GM23338 (cell line): ENCODE measurements around the gene SORBS1. TPM values are rescaled to one million over a fixed set of nuclear protein-coding genes. Genes with fewer than 3 reads are reported as not detected.

ENCODE experiments used
- ATAC-seq: fragments of 200-7000 bp; cut with Tn5 transposase; 3 replicates; pipeline ENCODE4 v1.9.1; 2020
- DNase-seq: peaks from one replicate; pipeline ENCODE4 v3.0.0-alpha.2; 2015; ENCODE audit warnings: low spot score
- H2AFZ ChIP-seq: fragments of 200-600 bp; sonication (generic); 2 replicates; pipeline ENCODE4 v1.8.0; 2016; ENCODE audit warnings: antibody characterized with exemption, mild to moderate bottlenecking, moderate library complexity
- H3F3A ChIP-seq: fragments of 200-600 bp; sonication (generic); replicated peaks from 2 replicates; pipeline ENCODE4 v1.8.0; 2017; ENCODE audit warnings: antibody characterized with exemption, mixed run types, low read depth
- H3K27ac ChIP-seq: fragments of 200-600 bp; sonication (generic); 2 replicates; pipeline ENCODE4 v1.6.1; 2016; ENCODE audit warnings: low read depth
- H3K27me3 ChIP-seq: fragments of 200-600 bp; sonication (generic); 2 replicates; pipeline ENCODE4 v1.8.0; 2016; ENCODE audit warnings: mild to moderate bottlenecking, mixed run types, moderate library complexity; ENCODE audit not compliant: insufficient read depth
- H3K36me3 ChIP-seq: fragments of 200-600 bp; sonication (generic); 2 replicates; pipeline ENCODE4 v1.8.0; 2016; ENCODE audit warnings: mild to moderate bottlenecking; ENCODE audit not compliant: insufficient read depth
- H3K4me1 ChIP-seq: fragments of 200-600 bp; sonication (generic); 2 replicates; pipeline ENCODE4 v1.8.0; 2016; ENCODE audit warnings: mild to moderate bottlenecking, moderate library complexity; ENCODE audit not compliant: insufficient read depth
- H3K4me2 ChIP-seq: fragments of 200-600 bp; sonication (generic); 2 replicates; pipeline ENCODE4 v1.7.1; 2017; ENCODE audit warnings: mixed run types
- H3K4me3 ChIP-seq: fragments of 200-600 bp; sonication (generic); 2 replicates; pipeline ENCODE4 v1.6.1; 2016; ENCODE audit warnings: mixed run types
- H3K79me2 ChIP-seq: fragments of 200-600 bp; sonication (generic); replicated peaks from 2 replicates; pipeline ENCODE4 v1.8.0; 2017; ENCODE audit warnings: mild to moderate bottlenecking; ENCODE audit not compliant: insufficient read depth
- H3K9me2 ChIP-seq: fragments of 200-600 bp; sonication (generic); 2 replicates; pipeline ENCODE4 v1.8.0; 2017; ENCODE audit not compliant: insufficient read depth
- H4K20me1 ChIP-seq: fragments of 200-600 bp; sonication (generic); replicated peaks from 2 replicates; pipeline ENCODE4 v1.8.0; 2017; ENCODE audit warnings: mild to moderate bottlenecking; ENCODE audit not compliant: insufficient read depth
- H3K27ac Mint-ChIP-seq: 2 replicates; pipeline ENCODE4 v1.8.0; 2020; ENCODE audit warnings: inconsistent platforms, mild to moderate bottlenecking, moderate library complexity, mixed read lengths
- H3K27me3 Mint-ChIP-seq: 3 replicates; pipeline ENCODE4 v1.8.0; 2022; ENCODE audit warnings: low read depth, mild to moderate bottlenecking, moderate library complexity, mixed read lengths, inconsistent platforms; ENCODE audit not compliant: insufficient read depth, poor library complexity
- H3K36me3 Mint-ChIP-seq: 3 replicates; pipeline ENCODE4 v1.8.0; 2021; ENCODE audit warnings: low read depth, mild to moderate bottlenecking, inconsistent platforms, moderate library complexity, mixed read lengths
- H3K4me1 Mint-ChIP-seq: 3 replicates; pipeline ENCODE4 v1.8.0; 2020; ENCODE audit warnings: mild to moderate bottlenecking, inconsistent platforms, mixed read lengths
- H3K4me3 Mint-ChIP-seq: 3 replicates; pipeline ENCODE4 v1.8.0; 2021; ENCODE audit warnings: moderate library complexity, mild to moderate bottlenecking, inconsistent platforms, mixed read lengths
- H3K9me3 Mint-ChIP-seq: 3 replicates; pipeline ENCODE4 v1.8.0; 2020; ENCODE audit warnings: moderate library complexity, mild to moderate bottlenecking, inconsistent platforms, mixed read lengths
- CREB1 ChIP-seq: fragments of 250-450 bp; sonication (Bioruptor Pico); IDR thresholded peaks from 2 replicates; pipeline ENCODE4 v1.5.0; 2020; ENCODE audit warnings: low read depth, mild to moderate bottlenecking, moderate library complexity
- EZH2 ChIP-seq: fragments of 200-600 bp; sonication (generic); IDR thresholded peaks from one replicate; pipeline ENCODE4 v1.8.0; 2017; ENCODE audit warnings: antibody characterized with exemption, mild to moderate bottlenecking, low read depth; ENCODE audit not compliant: unreplicated experiment
- EZH2phosphoT487 ChIP-seq: fragments of 200-600 bp; sonication (generic); IDR thresholded peaks from one replicate; pipeline ENCODE4 v1.8.1; 2018; ENCODE audit warnings: antibody characterized with exemption; ENCODE audit not compliant: unreplicated experiment
- JUNB ChIP-seq: IDR thresholded peaks from one replicate; pipeline ENCODE4 v1.6.1; 2016; ENCODE audit warnings: antibody characterized with exemption; ENCODE audit not compliant: unreplicated experiment
- NANOG ChIP-seq: IDR thresholded peaks from 2 replicates; pipeline ENCODE4 v1.6.1; 2016; ENCODE audit warnings: antibody characterized with exemption, borderline replicate concordance
- POLR2AphosphoS5 ChIP-seq: IDR thresholded peaks from 2 replicates; pipeline ENCODE4 v1.6.1; 2016; ENCODE audit warnings: antibody characterized with exemption, low read depth
- STAT1 ChIP-seq: IDR thresholded peaks from one replicate; pipeline ENCODE4 v1.6.1; 2016; ENCODE audit warnings: antibody characterized with exemption; ENCODE audit not compliant: unreplicated experiment
- ZNF331 ChIP-seq: fragments of 250-450 bp; sonication (Bioruptor Pico); IDR thresholded peaks from 2 replicates; pipeline ENCODE4 v1.5.0; 2020; ENCODE audit warnings: low read depth, mild to moderate bottlenecking, moderate library complexity
- polyA plus RNA-seq: library from polyadenylated mRNA; unstranded; fragments of >200 nt; fragmentation: Nextera tagmentation; extraction: Ambion mirVana; gene quantifications from 2 replicates; pipeline ENCODE4 v1.2.1, GENCODE V29; 2016
- total RNA-seq: library from RNA; depleted of rRNA; stranded (reverse); fragments of >200 nt; shearing (Covaris generic); gene quantifications from 2 replicates; pipeline ENCODE4 v1.2.3, GENCODE V29; 2014
- TF ChIP-seq, protein P1 (sequence below): fragments of 250-450 bp; sonication (Bioruptor Pico); IDR thresholded peaks from 2 replicates; pipeline ENCODE4 v1.5.0; 2020; ENCODE audit warnings: mild to moderate bottlenecking, moderate library complexity
- TF ChIP-seq, protein P2 (sequence below): IDR thresholded peaks from 2 replicates; pipeline ENCODE4 v1.6.1; 2016; ENCODE audit warnings: antibody characterized with exemption
- TF ChIP-seq, protein P3 (sequence below): IDR thresholded peaks from one replicate; pipeline ENCODE4 v1.6.1; 2018; ENCODE audit warnings: antibody characterized with exemption; ENCODE audit not compliant: unreplicated experiment
- TF ChIP-seq, protein P4 (sequence below), 2 experiments: fragments of 200-600 bp in 1 of 2; sonication (generic) in 1 of 2; conservative IDR thresholded peaks; 2 replicates each; pipeline versions ENCODE4 v1.5.1 to v1.6.1; 2016 to 2017; ENCODE audit warnings: antibody characterized with exemption in 2 of 2, low read depth in 2 of 2, mild to moderate bottlenecking in 2 of 2, moderate library complexity in 1 of 2

The SORBS1 gene
- total and polyA plus RNA-seq, 2 experiments from 2014 or later = 47.7 to 51.5 TPM

DNA sequence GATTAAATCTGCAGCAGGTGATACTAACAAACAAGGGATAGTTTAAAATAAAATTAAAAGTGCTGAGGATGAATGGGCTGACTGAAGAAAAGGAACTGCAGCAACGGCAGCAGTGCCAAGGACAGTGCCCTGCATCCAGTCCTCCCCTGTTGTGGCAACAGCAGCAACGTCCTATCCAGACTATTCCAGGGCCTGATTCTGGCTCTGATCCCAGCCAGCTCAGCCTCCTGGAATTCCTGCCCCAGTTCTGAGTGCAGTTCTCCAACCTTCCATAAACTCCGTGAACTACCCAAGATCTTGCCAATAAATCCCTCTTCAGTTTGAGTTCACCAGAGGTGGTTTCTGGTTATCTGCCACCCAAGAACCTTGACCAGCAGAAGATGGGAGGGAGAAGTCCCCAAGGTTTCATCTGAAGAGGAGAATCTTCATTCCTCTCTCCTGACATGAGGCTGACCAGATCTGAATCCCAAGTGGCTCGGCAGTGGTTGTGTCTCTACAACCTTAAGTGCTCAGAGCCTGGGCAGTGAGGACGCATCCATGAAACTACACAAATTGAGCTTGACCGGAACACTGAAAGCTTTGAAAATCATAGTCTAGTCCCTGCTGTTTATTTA, 115.8 kb downstream of the SORBS1 start (continued):
- TF ChIP-seq JUNB = no peak
- TF ChIP-seq NANOG = no peak
- TF ChIP-seq EZH2 = no peak
- no peak for TF ChIP-seq POLR2AphosphoS5
- no peak for TF ChIP-seq CREB1 (CRISPR knock-in tag)
- TF ChIP-seq ZNF331 = no peak
- TF ChIP-seq, protein P1, sequence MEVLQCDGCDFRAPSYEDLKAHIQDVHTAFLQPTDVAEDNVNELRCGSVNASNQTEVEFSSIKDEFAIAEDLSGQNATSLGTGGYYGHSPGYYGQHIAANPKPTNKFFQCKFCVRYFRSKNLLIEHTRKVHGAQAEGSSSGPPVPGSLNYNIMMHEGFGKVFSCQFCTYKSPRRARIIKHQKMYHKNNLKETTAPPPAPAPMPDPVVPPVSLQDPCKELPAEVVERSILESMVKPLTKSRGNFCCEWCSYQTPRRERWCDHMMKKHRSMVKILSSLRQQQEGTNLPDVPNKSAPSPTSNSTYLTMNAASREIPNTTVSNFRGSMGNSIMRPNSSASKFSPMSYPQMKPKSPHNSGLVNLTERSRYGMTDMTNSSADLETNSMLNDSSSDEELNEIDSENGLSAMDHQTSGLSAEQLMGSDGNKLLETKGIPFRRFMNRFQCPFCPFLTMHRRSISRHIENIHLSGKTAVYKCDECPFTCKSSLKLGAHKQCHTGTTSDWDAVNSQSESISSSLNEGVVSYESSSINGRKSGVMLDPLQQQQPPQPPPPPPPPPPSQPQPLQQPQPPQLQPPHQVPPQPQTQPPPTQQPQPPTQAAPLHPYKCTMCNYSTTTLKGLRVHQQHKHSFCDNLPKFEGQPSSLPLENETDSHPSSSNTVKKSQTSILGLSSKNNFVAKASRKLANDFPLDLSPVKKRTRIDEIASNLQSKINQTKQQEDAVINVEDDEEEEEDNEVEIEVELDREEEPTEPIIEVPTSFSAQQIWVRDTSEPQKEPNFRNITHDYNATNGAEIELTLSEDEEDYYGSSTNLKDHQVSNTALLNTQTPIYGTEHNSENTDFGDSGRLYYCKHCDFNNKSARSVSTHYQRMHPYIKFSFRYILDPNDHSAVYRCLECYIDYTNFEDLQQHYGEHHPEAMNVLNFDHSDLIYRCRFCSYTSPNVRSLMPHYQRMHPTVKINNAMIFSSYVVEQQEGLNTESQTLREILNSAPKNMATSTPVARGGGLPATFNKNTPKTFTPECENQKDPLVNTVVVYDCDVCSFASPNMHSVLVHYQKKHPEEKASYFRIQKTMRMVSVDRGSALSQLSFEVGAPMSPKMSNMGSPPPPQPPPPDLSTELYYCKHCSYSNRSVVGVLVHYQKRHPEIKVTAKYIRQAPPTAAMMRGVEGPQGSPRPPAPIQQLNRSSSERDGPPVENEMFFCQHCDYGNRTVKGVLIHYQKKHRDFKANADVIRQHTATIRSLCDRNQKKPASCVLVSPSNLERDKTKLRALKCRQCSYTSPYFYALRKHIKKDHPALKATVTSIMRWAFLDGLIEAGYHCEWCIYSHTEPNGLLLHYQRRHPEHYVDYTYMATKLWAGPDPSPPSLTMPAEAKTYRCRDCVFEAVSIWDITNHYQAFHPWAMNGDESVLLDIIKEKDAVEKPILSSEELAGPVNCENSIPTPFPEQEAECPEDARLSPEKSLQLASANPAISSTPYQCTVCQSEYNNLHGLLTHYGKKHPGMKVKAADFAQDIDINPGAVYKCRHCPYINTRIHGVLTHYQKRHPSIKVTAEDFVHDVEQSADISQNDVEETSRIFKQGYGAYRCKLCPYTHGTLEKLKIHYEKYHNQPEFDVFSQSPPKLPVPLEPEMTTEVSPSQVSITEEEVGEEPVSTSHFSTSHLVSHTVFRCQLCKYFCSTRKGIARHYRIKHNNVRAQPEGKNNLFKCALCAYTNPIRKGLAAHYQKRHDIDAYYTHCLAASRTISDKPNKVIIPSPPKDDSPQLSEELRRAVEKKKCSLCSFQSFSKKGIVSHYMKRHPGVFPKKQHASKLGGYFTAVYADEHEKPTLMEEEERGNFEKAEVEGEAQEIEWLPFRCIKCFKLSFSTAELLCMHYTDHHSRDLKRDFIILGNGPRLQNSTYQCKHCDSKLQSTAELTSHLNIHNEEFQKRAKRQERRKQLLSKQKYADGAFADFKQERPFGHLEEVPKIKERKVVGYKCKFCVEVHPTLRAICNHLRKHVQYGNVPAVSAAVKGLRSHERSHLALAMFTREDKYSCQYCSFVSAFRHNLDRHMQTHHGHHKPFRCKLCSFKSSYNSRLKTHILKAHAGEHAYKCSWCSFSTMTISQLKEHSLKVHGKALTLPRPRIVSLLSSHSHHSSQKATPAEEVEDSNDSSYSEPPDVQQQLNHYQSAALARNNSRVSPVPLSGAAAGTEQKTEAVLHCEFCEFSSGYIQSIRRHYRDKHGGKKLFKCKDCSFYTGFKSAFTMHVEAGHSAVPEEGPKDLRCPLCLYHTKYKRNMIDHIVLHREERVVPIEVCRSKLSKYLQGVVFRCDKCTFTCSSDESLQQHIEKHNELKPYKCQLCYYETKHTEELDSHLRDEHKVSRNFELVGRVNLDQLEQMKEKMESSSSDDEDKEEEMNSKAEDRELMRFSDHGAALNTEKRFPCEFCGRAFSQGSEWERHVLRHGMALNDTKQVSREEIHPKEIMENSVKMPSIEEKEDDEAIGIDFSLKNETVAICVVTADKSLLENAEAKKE (CRISPR knock-in tag) = no peak

DNA sequence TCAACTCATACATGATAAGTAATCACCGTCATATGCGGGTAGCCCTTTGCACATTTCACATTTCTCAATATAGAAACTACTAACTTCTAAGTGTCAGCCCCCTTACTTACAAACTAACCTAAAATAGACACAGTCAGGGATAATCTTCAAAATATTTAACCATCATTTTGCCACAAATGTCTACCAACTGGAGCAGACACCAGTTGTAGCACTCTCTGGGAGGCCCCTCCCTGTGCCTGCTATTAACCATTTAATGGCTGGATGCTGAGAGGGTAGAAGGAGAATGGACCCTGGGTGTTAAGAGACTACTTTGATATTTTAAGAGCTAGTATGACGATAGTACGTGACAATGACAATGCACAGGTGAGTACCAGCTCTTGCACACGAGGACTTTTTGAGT, 116.4 kb downstream of the SORBS1 start:
- Mint-ChIP-seq H3K27ac (no peak overlapping the region), H3K4me3 (no peak overlapping the region), H3K36me3 (no peaks in the 10 kb centered on the region), H3K4me1 (peaks cover 22% of the 10 kb centered on the region; the same call in 2 of the 3 replicates), H3K9me3 (no peaks in the 10 kb centered on the region), H3K27me3 (peaks cover 5% of the 10 kb centered on the region)
- no peak overlapping the region for H3K4me2 ChIP-seq
- H3F3A ChIP-seq = no peaks in the 10 kb centered on the region
- DNase-seq = no peak
- H3K9me2 ChIP-seq = no peaks in the 10 kb centered on the region
- ATAC-seq = no peak; the same call in 2 of the 3 replicates
- no peak overlapping the region for H3K4me3 ChIP-seq
- no peaks in the 10 kb centered on the region for H3K36me3 ChIP-seq
- H4K20me1 ChIP-seq = no peaks in the 10 kb centered on the region
- H3K4me1 ChIP-seq = peaks cover 10% of the 10 kb centered on the region
- H3K27ac ChIP-seq = no peak overlapping the region
- H3K79me2 ChIP-seq = peaks cover 14% of the 10 kb centered on the region; the same call in 1 of the 2 replicates
- H3K27me3 ChIP-seq = no peaks in the 10 kb centered on the region
- H2AFZ ChIP-seq = no peak overlapping the region
- TF ChIP-seq JUNB (no peak), STAT1 (no peak), CREB1 (CRISPR knock-in tag) (no peak), POLR2AphosphoS5 (no peak), EZH2 (no peak), ZNF331 (no peak), EZH2phosphoT487 (no peak), NANOG (no peak)
- TF ChIP-seq, protein P2, sequence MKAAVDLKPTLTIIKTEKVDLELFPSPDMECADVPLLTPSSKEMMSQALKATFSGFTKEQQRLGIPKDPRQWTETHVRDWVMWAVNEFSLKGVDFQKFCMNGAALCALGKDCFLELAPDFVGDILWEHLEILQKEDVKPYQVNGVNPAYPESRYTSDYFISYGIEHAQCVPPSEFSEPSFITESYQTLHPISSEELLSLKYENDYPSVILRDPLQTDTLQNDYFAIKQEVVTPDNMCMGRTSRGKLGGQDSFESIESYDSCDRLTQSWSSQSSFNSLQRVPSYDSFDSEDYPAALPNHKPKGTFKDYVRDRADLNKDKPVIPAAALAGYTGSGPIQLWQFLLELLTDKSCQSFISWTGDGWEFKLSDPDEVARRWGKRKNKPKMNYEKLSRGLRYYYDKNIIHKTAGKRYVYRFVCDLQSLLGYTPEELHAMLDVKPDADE = no peak
- TF ChIP-seq, protein P3, sequence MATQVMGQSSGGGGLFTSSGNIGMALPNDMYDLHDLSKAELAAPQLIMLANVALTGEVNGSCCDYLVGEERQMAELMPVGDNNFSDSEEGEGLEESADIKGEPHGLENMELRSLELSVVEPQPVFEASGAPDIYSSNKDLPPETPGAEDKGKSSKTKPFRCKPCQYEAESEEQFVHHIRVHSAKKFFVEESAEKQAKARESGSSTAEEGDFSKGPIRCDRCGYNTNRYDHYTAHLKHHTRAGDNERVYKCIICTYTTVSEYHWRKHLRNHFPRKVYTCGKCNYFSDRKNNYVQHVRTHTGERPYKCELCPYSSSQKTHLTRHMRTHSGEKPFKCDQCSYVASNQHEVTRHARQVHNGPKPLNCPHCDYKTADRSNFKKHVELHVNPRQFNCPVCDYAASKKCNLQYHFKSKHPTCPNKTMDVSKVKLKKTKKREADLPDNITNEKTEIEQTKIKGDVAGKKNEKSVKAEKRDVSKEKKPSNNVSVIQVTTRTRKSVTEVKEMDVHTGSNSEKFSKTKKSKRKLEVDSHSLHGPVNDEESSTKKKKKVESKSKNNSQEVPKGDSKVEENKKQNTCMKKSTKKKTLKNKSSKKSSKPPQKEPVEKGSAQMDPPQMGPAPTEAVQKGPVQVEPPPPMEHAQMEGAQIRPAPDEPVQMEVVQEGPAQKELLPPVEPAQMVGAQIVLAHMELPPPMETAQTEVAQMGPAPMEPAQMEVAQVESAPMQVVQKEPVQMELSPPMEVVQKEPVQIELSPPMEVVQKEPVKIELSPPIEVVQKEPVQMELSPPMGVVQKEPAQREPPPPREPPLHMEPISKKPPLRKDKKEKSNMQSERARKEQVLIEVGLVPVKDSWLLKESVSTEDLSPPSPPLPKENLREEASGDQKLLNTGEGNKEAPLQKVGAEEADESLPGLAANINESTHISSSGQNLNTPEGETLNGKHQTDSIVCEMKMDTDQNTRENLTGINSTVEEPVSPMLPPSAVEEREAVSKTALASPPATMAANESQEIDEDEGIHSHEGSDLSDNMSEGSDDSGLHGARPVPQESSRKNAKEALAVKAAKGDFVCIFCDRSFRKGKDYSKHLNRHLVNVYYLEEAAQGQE = no peak
- TF ChIP-seq, protein P4, sequence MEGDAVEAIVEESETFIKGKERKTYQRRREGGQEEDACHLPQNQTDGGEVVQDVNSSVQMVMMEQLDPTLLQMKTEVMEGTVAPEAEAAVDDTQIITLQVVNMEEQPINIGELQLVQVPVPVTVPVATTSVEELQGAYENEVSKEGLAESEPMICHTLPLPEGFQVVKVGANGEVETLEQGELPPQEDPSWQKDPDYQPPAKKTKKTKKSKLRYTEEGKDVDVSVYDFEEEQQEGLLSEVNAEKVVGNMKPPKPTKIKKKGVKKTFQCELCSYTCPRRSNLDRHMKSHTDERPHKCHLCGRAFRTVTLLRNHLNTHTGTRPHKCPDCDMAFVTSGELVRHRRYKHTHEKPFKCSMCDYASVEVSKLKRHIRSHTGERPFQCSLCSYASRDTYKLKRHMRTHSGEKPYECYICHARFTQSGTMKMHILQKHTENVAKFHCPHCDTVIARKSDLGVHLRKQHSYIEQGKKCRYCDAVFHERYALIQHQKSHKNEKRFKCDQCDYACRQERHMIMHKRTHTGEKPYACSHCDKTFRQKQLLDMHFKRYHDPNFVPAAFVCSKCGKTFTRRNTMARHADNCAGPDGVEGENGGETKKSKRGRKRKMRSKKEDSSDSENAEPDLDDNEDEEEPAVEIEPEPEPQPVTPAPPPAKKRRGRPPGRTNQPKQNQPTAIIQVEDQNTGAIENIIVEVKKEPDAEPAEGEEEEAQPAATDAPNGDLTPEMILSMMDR (conservative IDR thresholded peaks at IDR 0.05; ENCODE audit: low read depth in 2 of 2) = no peak
